ENCODE measurements around the gene MED23. TPM values are rescaled to one million over a fixed set of nuclear protein-coding genes. Genes with fewer than 3 reads are reported as not detected.

Gene MED23
- 10 to 100 TPM; 23.9 to 25.3 TPM for total RNA-seq

GRCh38 chr6:131627724-131628682 is at the start of gene MED23:
MED23 (minus strand) TSS chr6:131628242; CDS start chr6:131628049, 193 bp downstream.
- TF ChIP-seq CTCF (IDR thresholded peaks at IDR 0.05) = peak; percentile 88
- ATAC-seq (peak; percentile 94), DNase-seq (peak; percentile 95)
- H3K36me3 Mint-ChIP-seq (ENCODE audit: low read depth) = peaks cover 7% of the 10 kb centered on the region
- peak within 1 kb of the TSS; percentile 99 for H3K4me3 Mint-ChIP-seq
- ChIA-PET CTCF (interaction anchor here (0.6 to 2.4 kb wide), 58 partner anchors 9 to 758 kb away, joined by 3 to 46 read pairs (median 4); partner anchors contain the start of gene ENPP3), POLR2A (interaction anchor here (0.6 to 3.3 kb wide), 12 partner anchors 8 to 1186 kb away, joined by 3 to 13 read pairs (median 4); partner anchors contain the start of genes ENPP3 and RPS12)
- peak within 1 kb of the TSS; percentile 96 for H3K27ac Mint-ChIP-seq
- no peaks in the 10 kb centered on the region for H3K9me3 Mint-ChIP-seq
- H3K27me3 Mint-ChIP-seq = no peaks in the 10 kb centered on the region
- intact Hi-C loops (cut with micrococcal nuclease) = no loop called here
- peaks cover 31% of the 10 kb centered on the region for H3K4me1 Mint-ChIP-seq (ENCODE audit: low read depth)

- intact Hi-C loops (cut with micrococcal nuclease) = no loop called here
- no peak overlapping the region for H3K27ac Mint-ChIP-seq
- no peaks in the 10 kb centered on the region for H3K9me3 Mint-ChIP-seq
- no peak overlapping the region for H3K4me3 Mint-ChIP-seq
- no peaks in the 10 kb centered on the region for H3K4me1 Mint-ChIP-seq (ENCODE audit: low read depth)
- POLR2A ChIA-PET = no interaction called here
- no peak for TF ChIP-seq CTCF (IDR thresholded peaks at IDR 0.05)
- no peak for ATAC-seq
- no peak for DNase-seq
- H3K36me3 Mint-ChIP-seq (ENCODE audit: low read depth) = no peaks in the 10 kb centered on the region
- peaks cover 4% of the 10 kb centered on the region for H3K27me3 Mint-ChIP-seq
- CTCF ChIA-PET = no interaction called here
These were observed 45.1 kb upstream of the MED23 start for GRCh38 chr6:131673184-131673583.

GRCh38 chr6:131669891-131670290 is 41.8 kb upstream of the MED23 start:
- Mint-ChIP-seq H3K4me3 (no peak overlapping the region), H3K27me3 (peaks cover 3% of the 10 kb centered on the region), H3K27ac (no peak overlapping the region), H3K9me3 (no peaks in the 10 kb centered on the region), H3K36me3 (ENCODE audit: low read depth) (no peaks in the 10 kb centered on the region), H3K4me1 (ENCODE audit: low read depth) (no peaks in the 10 kb centered on the region)
- no peak for ATAC-seq
- intact Hi-C loops (cut with micrococcal nuclease) = no loop called here
- no peak for TF ChIP-seq CTCF (IDR thresholded peaks at IDR 0.05)
- DNase-seq = no peak
- POLR2A ChIA-PET = no interaction called here
- CTCF ChIA-PET = interaction anchor here (1.3 to 1.6 kb wide), 2 partner anchors 25 to 41 kb away, joined by 3 to 4 read pairs; no protein-coding TSS in a partner anchor

GRCh38 chr6:131663578-131664165 is 35.6 kb upstream of the MED23 start:
- TF ChIP-seq CTCF (IDR thresholded peaks at IDR 0.05) = no peak
- Mint-ChIP-seq H3K9me3 (no peaks in the 10 kb centered on the region), H3K27me3 (no peaks in the 10 kb centered on the region), H3K36me3 (ENCODE audit: low read depth) (no peaks in the 10 kb centered on the region), H3K4me3 (no peak overlapping the region), H3K27ac (no peak overlapping the region), H3K4me1 (ENCODE audit: low read depth) (no peaks in the 10 kb centered on the region)
- intact Hi-C loops (cut with micrococcal nuclease) = no loop called here
- no peak for DNase-seq
- ATAC-seq = no peak
- CTCF ChIA-PET = interaction anchor here (1.0 kb wide), 1 partner anchor 9 kb away, joined by 3 read pairs; no protein-coding TSS in a partner anchor
- POLR2A ChIA-PET = no interaction called here

- peak; percentile 34 for ATAC-seq
These were observed 32.2 kb upstream of the MED23 start for GRCh38 chr6:131660195-131660594.

More at GRCh38 chr6:131660195-131660594, 32.2 kb upstream of the MED23 start:
- POLR2A ChIA-PET = no interaction called here
- CTCF ChIA-PET = no interaction called here
- no peak overlapping the region for H3K4me3 Mint-ChIP-seq
- no peak for TF ChIP-seq CTCF (IDR thresholded peaks at IDR 0.05)
- H3K36me3 Mint-ChIP-seq (ENCODE audit: low read depth) = no peaks in the 10 kb centered on the region
- H3K4me1 Mint-ChIP-seq (ENCODE audit: low read depth) = no peaks in the 10 kb centered on the region
- H3K27me3 Mint-ChIP-seq = no peaks in the 10 kb centered on the region
- no peak overlapping the region for H3K27ac Mint-ChIP-seq
- intact Hi-C loops (cut with micrococcal nuclease) = no loop called here
- no peaks in the 10 kb centered on the region for H3K9me3 Mint-ChIP-seq
- no peak for DNase-seq

All from activated CD8-positive, alpha-beta T cell treated with anti-CD3 and anti-CD28 coated beads for 36 hours (primary cell).